HCT116 (cell line): ENCODE data around the gene NOL4L.

ENCODE experiments used
- ATF3 ChIP-seq: IDR thresholded peaks from 2 replicates; pipeline ENCODE4 v1.6.1; 2012
- CEBPB ChIP-seq: IDR thresholded peaks from 2 replicates; pipeline ENCODE4 v1.6.1; 2012; ENCODE audit warnings: low read depth
- EGR1 ChIP-seq: IDR thresholded peaks from 2 replicates; pipeline ENCODE4 v1.6.1; 2012; ENCODE audit warnings: low read depth
- EZH2 ChIP-seq: fragments of 200-600 bp; sonication (generic); IDR thresholded peaks from 2 replicates; pipeline ENCODE4 v1.6.1; 2017; ENCODE audit warnings: antibody characterized with exemption, mixed run types
- FOSL1 ChIP-seq: IDR thresholded peaks from 2 replicates; pipeline ENCODE4 v1.6.1; 2012; ENCODE audit warnings: low read depth
- POLR2A ChIP-seq: IDR thresholded peaks from 2 replicates; pipeline ENCODE4 v1.7.0; 2011; ENCODE audit warnings: borderline replicate concordance; ENCODE audit not compliant: insufficient read depth, insufficient read length; ENCODE audit errors: extremely low read depth
- POLR2AphosphoS5 ChIP-seq: IDR thresholded peaks from 2 replicates; pipeline ENCODE4 v1.6.1; 2011; ENCODE audit warnings: mild to moderate bottlenecking, low read depth, low read length, moderate library complexity
- SIN3A ChIP-seq: IDR thresholded peaks from 2 replicates; pipeline ENCODE4 v1.6.1; 2012; ENCODE audit warnings: low read depth
- SP1 ChIP-seq: IDR thresholded peaks from 2 replicates; pipeline ENCODE4 v1.6.1; 2012; ENCODE audit warnings: low read depth
- SRF ChIP-seq: IDR thresholded peaks from 2 replicates; pipeline ENCODE4 v1.6.1; 2012; ENCODE audit warnings: low read depth
- ZNF274 ChIP-seq: fragments of 200-500 bp; sonication (Bioruptor generic); IDR thresholded peaks from 2 replicates; pipeline ENCODE4 v1.6.1; 2014; ENCODE audit warnings: mild to moderate bottlenecking, low read depth, low read length, inconsistent platforms
- TF ChIP-seq, protein P1 (sequence below), 3 experiments: fragments of 200-600 bp in 1 of 3; sonication (generic) in 1 of 3; IDR thresholded peaks in 2 of 3; conservative IDR thresholded peaks in 1 of 3; 2 replicates each; pipeline ENCODE4 v1.5.1; 2012 to 2017; ENCODE audit warnings: low read depth in 2 of 3, low read length in 2 of 3, antibody characterized with exemption in 1 of 3, borderline replicate concordance in 1 of 3, control low read depth in 1 of 3, mild to moderate bottlenecking in 1 of 3, mixed read lengths in 1 of 3, mixed run types in 1 of 3, moderate library complexity in 1 of 3; ENCODE audit not compliant: insufficient read depth in 1 of 3
- TF ChIP-seq, protein P2 (sequence below): IDR thresholded peaks from 2 replicates; pipeline ENCODE4 v1.6.1; 2012

GRCh38 chr20:32523613-32524213, 61.4 kb downstream of the NOL4L start:
- TF ChIP-seq, protein P1, sequence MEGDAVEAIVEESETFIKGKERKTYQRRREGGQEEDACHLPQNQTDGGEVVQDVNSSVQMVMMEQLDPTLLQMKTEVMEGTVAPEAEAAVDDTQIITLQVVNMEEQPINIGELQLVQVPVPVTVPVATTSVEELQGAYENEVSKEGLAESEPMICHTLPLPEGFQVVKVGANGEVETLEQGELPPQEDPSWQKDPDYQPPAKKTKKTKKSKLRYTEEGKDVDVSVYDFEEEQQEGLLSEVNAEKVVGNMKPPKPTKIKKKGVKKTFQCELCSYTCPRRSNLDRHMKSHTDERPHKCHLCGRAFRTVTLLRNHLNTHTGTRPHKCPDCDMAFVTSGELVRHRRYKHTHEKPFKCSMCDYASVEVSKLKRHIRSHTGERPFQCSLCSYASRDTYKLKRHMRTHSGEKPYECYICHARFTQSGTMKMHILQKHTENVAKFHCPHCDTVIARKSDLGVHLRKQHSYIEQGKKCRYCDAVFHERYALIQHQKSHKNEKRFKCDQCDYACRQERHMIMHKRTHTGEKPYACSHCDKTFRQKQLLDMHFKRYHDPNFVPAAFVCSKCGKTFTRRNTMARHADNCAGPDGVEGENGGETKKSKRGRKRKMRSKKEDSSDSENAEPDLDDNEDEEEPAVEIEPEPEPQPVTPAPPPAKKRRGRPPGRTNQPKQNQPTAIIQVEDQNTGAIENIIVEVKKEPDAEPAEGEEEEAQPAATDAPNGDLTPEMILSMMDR (IDR thresholded peaks at IDR 0.05 in 2 of 3, conservative IDR thresholded peaks at IDR 0.05 in 1 of 3; ENCODE audit: borderline replicate concordance in 1 of 3, insufficient read depth in 1 of 3, low read depth in 2 of 3, low read length in 2 of 3): no peak
- TF ChIP-seq POLR2A (no peak), ZNF274 (no peak), EZH2 (no peak), FOSL1 (no peak), SIN3A (no peak), POLR2AphosphoS5 (no peak), SRF (no peak), EGR1 (no peak), SP1 (no peak), ATF3 (no peak), CEBPB (no peak)
- TF ChIP-seq, protein P2, sequence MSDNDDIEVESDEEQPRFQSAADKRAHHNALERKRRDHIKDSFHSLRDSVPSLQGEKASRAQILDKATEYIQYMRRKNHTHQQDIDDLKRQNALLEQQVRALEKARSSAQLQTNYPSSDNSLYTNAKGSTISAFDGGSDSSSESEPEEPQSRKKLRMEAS: no peak
